Liver (tissue), 9 donors: ENCODE results near the gene GIPC1. TPM values are rescaled to one million over a fixed set of nuclear protein-coding genes. Genes with fewer than 3 reads are reported as not detected.

ENCODE experiments used
- DNase-seq: peaks from one replicate; pipeline ENCODE4 v3.0.0-alpha.2; 2017; ENCODE audit warnings: low spot score
- H3K27ac ChIP-seq, 2 donors: one replicate each; pipeline ENCODE4 v1.7.0; 2013; ENCODE audit warnings: inconsistent platforms in 2 of 2, low read length in 2 of 2, control low read depth in 1 of 2, low read depth in 1 of 2, mild to moderate bottlenecking in 1 of 2
- H3K27me3 ChIP-seq, 4 donors: one replicate each; pipeline versions ENCODE4 v1.6.1 to v1.7.0; 2013; ENCODE audit warnings: low read length in 3 of 4, inconsistent platforms in 1 of 4, mild to moderate bottlenecking in 1 of 4, moderate library complexity in 1 of 4; ENCODE audit not compliant: control insufficient read depth in 4 of 4, insufficient read depth in 4 of 4
- H3K36me3 ChIP-seq, 4 donors: one replicate each; pipeline versions ENCODE4 v1.6.1 to v1.7.0; 2013; ENCODE audit warnings: low read length in 3 of 4, mild to moderate bottlenecking in 3 of 4, low read depth in 1 of 4, moderate library complexity in 1 of 4; ENCODE audit not compliant: control insufficient read depth in 4 of 4, insufficient read depth in 3 of 4
- H3K4me1 ChIP-seq, 4 donors: one replicate each; pipeline versions ENCODE4 v1.6.1 to v1.7.0; 2013; ENCODE audit warnings: low read length in 3 of 4, mild to moderate bottlenecking in 3 of 4, moderate library complexity in 1 of 4; ENCODE audit not compliant: control insufficient read depth in 4 of 4, insufficient read depth in 4 of 4
- H3K4me3 ChIP-seq, 3 donors: one replicate each; pipeline versions ENCODE4 v1.6.1 to v1.7.0; 2013; ENCODE audit warnings: low read length in 3 of 3, control low read depth in 1 of 3, low read depth in 1 of 3, mild to moderate bottlenecking in 1 of 3
- H3K9ac ChIP-seq, 2 donors: one replicate each; pipeline ENCODE4 v1.7.0; 2013; ENCODE audit warnings: low read length in 2 of 2, mild to moderate bottlenecking in 2 of 2, moderate library complexity in 2 of 2, control low read depth in 1 of 2, low read depth in 1 of 2
- H3K9me3 ChIP-seq, 4 donors: one replicate each; pipeline versions ENCODE4 v1.6.1 to v1.7.0; 2013; ENCODE audit warnings: low read length in 3 of 4; ENCODE audit not compliant: control insufficient read depth in 4 of 4
- EGR1 ChIP-seq, 2 donors: IDR thresholded peaks; 2 replicates each; pipeline ENCODE4 v1.6.1; 2016 to 2018; ENCODE audit warnings: antibody characterized with exemption in 2 of 2, low read depth in 2 of 2
- FOXA1 ChIP-seq: IDR thresholded peaks from 2 replicates; pipeline ENCODE4 v1.6.1; 2016; ENCODE audit warnings: antibody characterized with exemption
- FOXA2 ChIP-seq: IDR thresholded peaks from 2 replicates; pipeline ENCODE4 v1.6.1; 2016; ENCODE audit warnings: antibody characterized with exemption
- GABPA ChIP-seq, 2 donors: IDR thresholded peaks in 1 of 2; conservative IDR thresholded peaks in 1 of 2; 2 replicates each; pipeline ENCODE4 v1.6.1; 2016; ENCODE audit warnings: antibody characterized with exemption in 2 of 2, mild to moderate bottlenecking in 1 of 2, moderate library complexity in 1 of 2
- HNF4A ChIP-seq, 2 donors: conservative IDR thresholded peaks; 2 replicates each; pipeline ENCODE4 v1.6.1; 2016; ENCODE audit warnings: antibody characterized with exemption in 2 of 2, mild to moderate bottlenecking in 2 of 2
- HNF4G ChIP-seq: IDR thresholded peaks from 2 replicates; pipeline ENCODE4 v1.6.1; 2016; ENCODE audit warnings: antibody characterized with exemption
- JUND ChIP-seq, 2 donors: IDR thresholded peaks; 2 replicates each; pipeline ENCODE4 v1.6.1; 2016; ENCODE audit warnings: antibody characterized with exemption in 2 of 2
- NR2F2 ChIP-seq: IDR thresholded peaks from 2 replicates; pipeline ENCODE4 v1.6.1; 2016; ENCODE audit warnings: antibody characterized with exemption
- RAD21 ChIP-seq, 2 donors: IDR thresholded peaks; 2 replicates each; pipeline ENCODE4 v1.6.1; 2016; ENCODE audit warnings: antibody characterized with exemption in 2 of 2, mild to moderate bottlenecking in 2 of 2
- RXRA ChIP-seq, 2 donors: IDR thresholded peaks; 2 replicates each; pipeline ENCODE4 v1.6.1; 2017 to 2018; ENCODE audit warnings: antibody characterized with exemption in 2 of 2, mild to moderate bottlenecking in 1 of 2
- SP1 ChIP-seq: IDR thresholded peaks from 2 replicates; pipeline ENCODE4 v1.6.1; 2018; ENCODE audit warnings: antibody characterized with exemption, mild to moderate bottlenecking
- TAF1 ChIP-seq: conservative IDR thresholded peaks from 2 replicates; pipeline ENCODE4 v1.6.1; 2016; ENCODE audit warnings: antibody characterized with exemption, mild to moderate bottlenecking
- YY1 ChIP-seq: IDR thresholded peaks from 2 replicates; pipeline ENCODE4 v1.6.1; 2016; ENCODE audit warnings: antibody characterized with exemption, mild to moderate bottlenecking
- WGBS: extraction: QIAGEN DNeasy Blood & Tissue Kit; methylation state at CpG from one replicate; pipeline ENCODE4 v1.1.7; 2013; 5-methylcytosine and 5-hydroxymethylcytosine counted together
- polyA plus RNA-seq, 2 donors: library from polyadenylated mRNA; stranded (reverse) in 1 of 2; unstranded in 1 of 2; fragments of 200-250 nt in 1 of 2; fragments of >200 nt in 1 of 2; fragmentation: Nextera tagmentation in 1 of 2; extraction: Ambion mirVana in 1 of 2; gene quantifications; one replicate each; pipeline versions ENCODE4 v1.2.1 to v1.2.3, GENCODE V29; 2013 to 2015
- total RNA-seq, 2 donors: library from RNA; depleted of rRNA; stranded (reverse); fragments of >200 nt; gene quantifications; one replicate each; pipeline ENCODE4 v1.2.3, GENCODE V29; 2014
- TF ChIP-seq, protein P1 (sequence below): IDR thresholded peaks from 2 replicates; pipeline ENCODE4 v1.6.1; 2016; ENCODE audit warnings: antibody characterized with exemption
- TF ChIP-seq, protein P2 (sequence below): fragments of 150-350 bp; IDR thresholded peaks from 2 replicates; pipeline ENCODE4 v1.5.1; 2017; ENCODE audit warnings: improper control_type of control experiment, low read depth, low read length; ENCODE audit not compliant: missing input control
- TF ChIP-seq, protein P3 (sequence below): IDR thresholded peaks from 2 replicates; pipeline ENCODE4 v1.6.1; 2016; ENCODE audit warnings: antibody characterized with exemption
- TF ChIP-seq, protein P4 (sequence below): IDR thresholded peaks from 2 replicates; pipeline ENCODE4 v1.6.1; 2016; ENCODE audit warnings: antibody characterized with exemption, mild to moderate bottlenecking
- TF ChIP-seq, protein P5 (sequence below): IDR thresholded peaks from 2 replicates; pipeline ENCODE4 v1.6.1; 2016; ENCODE audit warnings: antibody characterized with exemption
- donor health status: healthy.
- donor health status: healthy.
- donor health status: healthy.
- donor health status: healthy.
- donor health status: healthy.

GIPC1 gene
- total and polyA plus RNA-seq, 4 donors: 18.4 to 34.5 (median 25.5) TPM

DNA sequence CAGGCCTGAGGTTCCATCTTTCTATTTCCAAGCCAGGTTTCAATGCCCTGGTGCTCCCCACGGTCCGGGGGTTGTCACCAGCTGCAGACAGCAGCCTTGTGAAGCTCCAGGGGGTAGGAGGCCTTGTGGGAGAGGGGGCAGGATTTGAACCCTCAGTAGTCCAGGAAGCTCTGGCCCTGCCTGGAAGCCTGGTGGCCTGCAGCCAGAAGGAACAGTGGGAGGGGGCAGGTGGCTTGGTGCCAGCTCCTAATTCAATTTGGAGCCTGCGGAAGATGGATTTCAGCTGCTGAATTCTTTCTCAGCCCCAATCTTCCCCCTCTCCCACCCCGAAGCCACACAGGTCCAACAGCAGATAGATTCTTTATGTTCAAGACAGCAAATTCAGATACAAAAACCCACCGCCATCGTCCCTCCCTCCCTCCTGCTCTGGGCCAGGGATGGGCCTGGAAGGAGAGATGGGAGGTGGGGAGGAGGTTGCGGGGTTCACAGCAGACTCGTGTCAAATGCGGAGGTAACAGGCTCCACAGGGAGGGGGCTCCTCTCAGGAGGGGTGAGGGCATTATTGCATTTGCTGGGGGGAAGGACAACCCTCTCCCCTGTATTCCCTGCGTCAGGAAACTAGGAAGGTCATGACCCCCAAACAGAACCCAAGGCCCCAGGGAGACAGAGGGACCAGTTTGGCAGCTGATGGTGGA, 18.4 kb downstream of the GIPC1 start:
- Histone ChIP-seq H3K27ac (no peak overlapping the region), H3K9me3 (no peaks in the 10 kb centered on the region), H3K4me3 (no peak overlapping the region), H3K27me3 (no peaks in the 10 kb centered on the region), H3K9ac (no peak overlapping the region), H3K4me1 (peaks cover 5 to 21% (median 13%) of the 10 kb centered on the region in 4 donors), H3K36me3 (peaks cover 2 to 16% (median 5%) of the 10 kb centered on the region in 4 donors)
- 85% methylated on average over 10 of the region's 10 CpGs for WGBS
- DNase-seq: no peak
- peak; percentile 56 for TF ChIP-seq NR2F2
- TF ChIP-seq FOXA2: no peak

DNA sequence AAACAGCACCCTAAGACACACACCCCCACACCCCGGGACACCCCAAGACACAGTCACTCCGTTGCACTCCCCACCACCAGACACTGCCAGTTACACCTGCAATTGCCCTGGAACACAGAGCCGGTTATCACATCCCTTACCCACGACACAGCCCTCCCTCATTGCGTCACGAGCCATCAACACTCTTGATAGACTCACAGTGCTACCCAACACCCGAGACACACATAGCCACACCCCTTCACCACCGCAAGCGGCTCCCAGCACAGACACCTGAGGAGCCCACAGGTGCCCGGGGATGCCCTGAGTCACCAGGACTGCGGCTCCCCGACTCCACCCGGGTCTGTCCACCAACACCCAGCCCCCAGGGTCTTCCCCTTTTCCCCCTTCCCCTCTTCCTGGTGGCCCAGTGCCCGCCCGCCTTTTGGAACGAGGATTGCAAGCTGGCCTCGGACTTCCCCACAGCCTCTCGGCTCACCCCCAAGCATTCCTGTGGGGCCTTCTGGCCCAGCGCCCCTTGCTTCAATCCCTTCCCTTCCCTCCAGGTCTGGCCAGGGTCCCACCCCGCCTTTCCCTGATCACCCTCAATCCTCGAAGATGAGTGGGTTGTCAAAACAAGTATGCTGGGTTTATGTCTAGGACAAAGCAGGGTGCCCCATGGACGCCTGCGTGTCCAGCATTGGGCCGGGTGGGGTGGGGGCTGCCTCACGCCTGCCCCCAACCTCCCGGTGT, 19.1 kb downstream of the GIPC1 start:
- peaks cover 2 to 10% (median 5%) of the 10 kb centered on the region in 4 donors for H3K36me3 ChIP-seq
- no peak for TF ChIP-seq SP1
- TF ChIP-seq YY1: no peak
- TF ChIP-seq TAF1: no peak
- no peak for TF ChIP-seq FOXA2
- TF ChIP-seq RXRA (IDR thresholded peaks at IDR 0.05): no peak
- TF ChIP-seq FOXA1: no peak
- TF ChIP-seq, protein P1, sequence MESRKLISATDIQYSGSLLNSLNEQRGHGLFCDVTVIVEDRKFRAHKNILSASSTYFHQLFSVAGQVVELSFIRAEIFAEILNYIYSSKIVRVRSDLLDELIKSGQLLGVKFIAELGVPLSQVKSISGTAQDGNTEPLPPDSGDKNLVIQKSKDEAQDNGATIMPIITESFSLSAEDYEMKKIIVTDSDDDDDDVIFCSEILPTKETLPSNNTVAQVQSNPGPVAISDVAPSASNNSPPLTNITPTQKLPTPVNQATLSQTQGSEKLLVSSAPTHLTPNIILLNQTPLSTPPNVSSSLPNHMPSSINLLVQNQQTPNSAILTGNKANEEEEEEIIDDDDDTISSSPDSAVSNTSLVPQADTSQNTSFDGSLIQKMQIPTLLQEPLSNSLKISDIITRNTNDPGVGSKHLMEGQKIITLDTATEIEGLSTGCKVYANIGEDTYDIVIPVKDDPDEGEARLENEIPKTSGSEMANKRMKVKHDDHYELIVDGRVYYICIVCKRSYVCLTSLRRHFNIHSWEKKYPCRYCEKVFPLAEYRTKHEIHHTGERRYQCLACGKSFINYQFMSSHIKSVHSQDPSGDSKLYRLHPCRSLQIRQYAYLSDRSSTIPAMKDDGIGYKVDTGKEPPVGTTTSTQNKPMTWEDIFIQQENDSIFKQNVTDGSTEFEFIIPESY: no peak
- TF ChIP-seq, protein P2, sequence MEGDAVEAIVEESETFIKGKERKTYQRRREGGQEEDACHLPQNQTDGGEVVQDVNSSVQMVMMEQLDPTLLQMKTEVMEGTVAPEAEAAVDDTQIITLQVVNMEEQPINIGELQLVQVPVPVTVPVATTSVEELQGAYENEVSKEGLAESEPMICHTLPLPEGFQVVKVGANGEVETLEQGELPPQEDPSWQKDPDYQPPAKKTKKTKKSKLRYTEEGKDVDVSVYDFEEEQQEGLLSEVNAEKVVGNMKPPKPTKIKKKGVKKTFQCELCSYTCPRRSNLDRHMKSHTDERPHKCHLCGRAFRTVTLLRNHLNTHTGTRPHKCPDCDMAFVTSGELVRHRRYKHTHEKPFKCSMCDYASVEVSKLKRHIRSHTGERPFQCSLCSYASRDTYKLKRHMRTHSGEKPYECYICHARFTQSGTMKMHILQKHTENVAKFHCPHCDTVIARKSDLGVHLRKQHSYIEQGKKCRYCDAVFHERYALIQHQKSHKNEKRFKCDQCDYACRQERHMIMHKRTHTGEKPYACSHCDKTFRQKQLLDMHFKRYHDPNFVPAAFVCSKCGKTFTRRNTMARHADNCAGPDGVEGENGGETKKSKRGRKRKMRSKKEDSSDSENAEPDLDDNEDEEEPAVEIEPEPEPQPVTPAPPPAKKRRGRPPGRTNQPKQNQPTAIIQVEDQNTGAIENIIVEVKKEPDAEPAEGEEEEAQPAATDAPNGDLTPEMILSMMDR: no peak
- TF ChIP-seq, protein P3, sequence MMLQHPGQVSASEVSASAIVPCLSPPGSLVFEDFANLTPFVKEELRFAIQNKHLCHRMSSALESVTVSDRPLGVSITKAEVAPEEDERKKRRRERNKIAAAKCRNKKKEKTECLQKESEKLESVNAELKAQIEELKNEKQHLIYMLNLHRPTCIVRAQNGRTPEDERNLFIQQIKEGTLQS: no peak
- no peak for TF ChIP-seq NR2F2
- TF ChIP-seq GABPA (IDR thresholded peaks at IDR 0.05 in 1 of 2, conservative IDR thresholded peaks at IDR 0.05 in 1 of 2): no peak
- TF ChIP-seq, protein P4, sequence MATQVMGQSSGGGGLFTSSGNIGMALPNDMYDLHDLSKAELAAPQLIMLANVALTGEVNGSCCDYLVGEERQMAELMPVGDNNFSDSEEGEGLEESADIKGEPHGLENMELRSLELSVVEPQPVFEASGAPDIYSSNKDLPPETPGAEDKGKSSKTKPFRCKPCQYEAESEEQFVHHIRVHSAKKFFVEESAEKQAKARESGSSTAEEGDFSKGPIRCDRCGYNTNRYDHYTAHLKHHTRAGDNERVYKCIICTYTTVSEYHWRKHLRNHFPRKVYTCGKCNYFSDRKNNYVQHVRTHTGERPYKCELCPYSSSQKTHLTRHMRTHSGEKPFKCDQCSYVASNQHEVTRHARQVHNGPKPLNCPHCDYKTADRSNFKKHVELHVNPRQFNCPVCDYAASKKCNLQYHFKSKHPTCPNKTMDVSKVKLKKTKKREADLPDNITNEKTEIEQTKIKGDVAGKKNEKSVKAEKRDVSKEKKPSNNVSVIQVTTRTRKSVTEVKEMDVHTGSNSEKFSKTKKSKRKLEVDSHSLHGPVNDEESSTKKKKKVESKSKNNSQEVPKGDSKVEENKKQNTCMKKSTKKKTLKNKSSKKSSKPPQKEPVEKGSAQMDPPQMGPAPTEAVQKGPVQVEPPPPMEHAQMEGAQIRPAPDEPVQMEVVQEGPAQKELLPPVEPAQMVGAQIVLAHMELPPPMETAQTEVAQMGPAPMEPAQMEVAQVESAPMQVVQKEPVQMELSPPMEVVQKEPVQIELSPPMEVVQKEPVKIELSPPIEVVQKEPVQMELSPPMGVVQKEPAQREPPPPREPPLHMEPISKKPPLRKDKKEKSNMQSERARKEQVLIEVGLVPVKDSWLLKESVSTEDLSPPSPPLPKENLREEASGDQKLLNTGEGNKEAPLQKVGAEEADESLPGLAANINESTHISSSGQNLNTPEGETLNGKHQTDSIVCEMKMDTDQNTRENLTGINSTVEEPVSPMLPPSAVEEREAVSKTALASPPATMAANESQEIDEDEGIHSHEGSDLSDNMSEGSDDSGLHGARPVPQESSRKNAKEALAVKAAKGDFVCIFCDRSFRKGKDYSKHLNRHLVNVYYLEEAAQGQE: no peak
- TF ChIP-seq EGR1 (IDR thresholded peaks at IDR 0.05; ENCODE audit: low read depth in 2 of 2): no peak
- TF ChIP-seq HNF4G: no peak
- TF ChIP-seq, protein P5, sequence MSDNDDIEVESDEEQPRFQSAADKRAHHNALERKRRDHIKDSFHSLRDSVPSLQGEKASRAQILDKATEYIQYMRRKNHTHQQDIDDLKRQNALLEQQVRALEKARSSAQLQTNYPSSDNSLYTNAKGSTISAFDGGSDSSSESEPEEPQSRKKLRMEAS: no peak
- no peak for TF ChIP-seq HNF4A (conservative IDR thresholded peaks at IDR 0.05)
- TF ChIP-seq RAD21 (IDR thresholded peaks at IDR 0.05): no peak
- no peak for TF ChIP-seq JUND (IDR thresholded peaks at IDR 0.05)
- WGBS: 74% methylated on average over 26 of the region's 26 CpGs
- peaks cover 0 to 3% (median 0%) of the 10 kb centered on the region in 4 donors for H3K27me3 ChIP-seq
- DNase-seq: no peak
- no peak overlapping the region for H3K27ac ChIP-seq
- H3K4me1 ChIP-seq: peaks cover 5 to 27% (median 18%) of the 10 kb centered on the region in 4 donors
- no peaks in the 10 kb centered on the region for H3K9me3 ChIP-seq
- no peak overlapping the region for H3K4me3 ChIP-seq
- H3K9ac ChIP-seq: no peak overlapping the region
